ENCODE measurements around the gene GIMD1. TPM values are rescaled to one million over a fixed set of nuclear protein-coding genes. Genes with fewer than 3 reads are reported as not detected.

The GIMD1 gene
- total RNA-seq, 1 experiment from 2014 or later, result not detected

GRCh38 chr4:106314960-106315359 is 53.6 kb downstream of the GIMD1 start:
- H3K4me1 ChIP-seq (ENCODE audit: control insufficient read depth, insufficient read depth, low read length), result peaks cover 3% of the 10 kb centered on the region; the same call in 1 of the 2 replicates
- peaks cover 13% of the 10 kb centered on the region; the same call in 1 of the 2 replicates for H3K36me3 ChIP-seq (ENCODE audit: control insufficient read depth, insufficient read depth, low read length)
- CTCF ChIA-PET, result no interaction called here
- in situ Hi-C loops (cut with HindIII; ENCODE audit: low pct_unique_long_range_greater_than_20kb, low sequenced_read_pairs) (no loop called here), intact Hi-C loops (cut with micrococcal nuclease; ENCODE audit: unreplicated experiment) (no loop called here)
- POLR2A ChIA-PET, result interaction anchor here (0.7 kb wide), 1 partner anchor 49 kb away, joined by 6 read pairs; no protein-coding TSS in a partner anchor
- no TSS peak for BruUV-seq (replicated peaks)
- DNase-seq (ENCODE audit: low read depth, low spot score) (no peak), ATAC-seq (no peak)
- peak overlapping the region; percentile 89 to 97 for H3K4me3 ChIP-seq (ENCODE audit: low read depth in 2 of 2, low read length in 2 of 2)
- H3K27ac ChIP-seq (ENCODE audit: low read length), result peak overlapping the region; percentile 96
- TF ChIP-seq CTCF (IDR thresholded peaks at IDR 0.05) (no peak), TCF7L2 (IDR thresholded peaks at IDR 0.05; ENCODE audit: low read depth, low read length) (no peak), POLR2AphosphoS5 (IDR thresholded peaks at IDR 0.05; ENCODE audit: low read depth, low read length) (no peak), REST (IDR thresholded peaks at IDR 0.05; ENCODE audit: insufficient read depth in 1 of 2, low read depth in 2 of 2, low read length in 1 of 2) (no peak), SIN3A (IDR thresholded peaks at IDR 0.05; ENCODE audit: borderline replicate concordance, insufficient read depth, low read depth, low read length) (no peak)
- no peaks in the 10 kb centered on the region for H3K27me3 ChIP-seq (ENCODE audit: control insufficient read depth, insufficient read depth, low read length)
- H3K9me3 ChIP-seq (ENCODE audit: control insufficient read depth, insufficient read depth, low read depth, low read length), result no peaks in the 10 kb centered on the region

- no peaks in the 10 kb centered on the region for H3K9me3 ChIP-seq (ENCODE audit: control insufficient read depth, insufficient read depth, low read depth, low read length)
- no peak overlapping the region for H3K27ac ChIP-seq (ENCODE audit: low read length)
- no peaks in the 10 kb centered on the region for H3K27me3 ChIP-seq (ENCODE audit: control insufficient read depth, insufficient read depth, low read length)
- no peak for ATAC-seq
- no TSS peak for BruUV-seq (replicated peaks)
- DNase-seq (ENCODE audit: low read depth, low spot score), result no peak
- peaks cover 3% of the 10 kb centered on the region; the same call in 1 of the 2 replicates for H3K4me1 ChIP-seq (ENCODE audit: control insufficient read depth, insufficient read depth, low read length)
- ChIA-PET POLR2A (no interaction called here), CTCF (no interaction called here)
- H3K36me3 ChIP-seq (ENCODE audit: control insufficient read depth, insufficient read depth, low read length), result peaks cover 13% of the 10 kb centered on the region; the same call in 1 of the 2 replicates
- no peak overlapping the region for H3K4me3 ChIP-seq (ENCODE audit: low read depth in 2 of 2, low read length in 2 of 2)
- intact Hi-C loops (cut with micrococcal nuclease; ENCODE audit: unreplicated experiment) (no loop called here), in situ Hi-C loops (cut with HindIII; ENCODE audit: low pct_unique_long_range_greater_than_20kb, low sequenced_read_pairs) (no loop called here)
- TF ChIP-seq CTCF (IDR thresholded peaks at IDR 0.05) (no peak), SIN3A (IDR thresholded peaks at IDR 0.05; ENCODE audit: borderline replicate concordance, insufficient read depth, low read depth, low read length) (no peak), TCF7L2 (IDR thresholded peaks at IDR 0.05; ENCODE audit: low read depth, low read length) (no peak), POLR2AphosphoS5 (IDR thresholded peaks at IDR 0.05; ENCODE audit: low read depth, low read length) (no peak), REST (IDR thresholded peaks at IDR 0.05; ENCODE audit: insufficient read depth in 1 of 2, low read depth in 2 of 2, low read length in 1 of 2) (no peak)
Observed at GRCh38 chr4:106312997-106313522, 55.5 kb downstream of the GIMD1 start.

Measured in Panc1 (cell line).